Ovary (tissue), 3 donors: Measurements from ENCODE around the gene LDB3.

Experiments used
- POLR2A ChIP-seq: fragments of 450-650 bp; IDR thresholded peaks from one replicate; pipeline ENCODE4 v1.6.1; 2017; ENCODE audit warnings: antibody characterized with exemption, mild to moderate bottlenecking, moderate library complexity
- TF ChIP-seq, protein P1 (sequence below), 3 donors: fragments of 450-650 bp in 2 of 3; fragments of 200-600 bp in 1 of 3; IDR thresholded peaks; one replicate each; pipeline versions ENCODE4 v1.5.1 to v1.8.0; 2016 to 2022; ENCODE audit warnings: antibody characterized with exemption in 3 of 3, mild to moderate bottlenecking in 1 of 3
- donor health status: DM: no; HTN: no; CAD: no.

DNA sequence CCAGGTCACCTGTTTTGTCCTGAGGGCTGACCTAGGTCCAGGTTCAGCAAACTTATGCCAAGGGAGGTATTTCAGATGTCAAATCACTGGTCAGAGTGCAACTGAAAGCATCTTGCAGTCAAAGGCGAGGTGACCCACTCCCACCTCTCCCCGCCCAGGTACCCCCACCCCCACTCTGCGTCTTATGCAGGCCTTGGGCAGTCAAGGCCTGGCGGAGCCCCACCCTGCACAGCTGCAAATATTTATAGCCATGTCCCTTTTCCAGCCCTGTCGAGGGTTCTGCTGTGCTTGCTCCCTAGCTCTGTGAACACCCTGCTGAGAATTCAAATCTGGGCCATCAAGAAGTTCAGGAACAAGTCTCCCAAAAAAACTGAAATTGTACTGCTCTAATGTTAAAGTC, 47.5 kb downstream of the LDB3 start:
- TF ChIP-seq, protein P1, sequence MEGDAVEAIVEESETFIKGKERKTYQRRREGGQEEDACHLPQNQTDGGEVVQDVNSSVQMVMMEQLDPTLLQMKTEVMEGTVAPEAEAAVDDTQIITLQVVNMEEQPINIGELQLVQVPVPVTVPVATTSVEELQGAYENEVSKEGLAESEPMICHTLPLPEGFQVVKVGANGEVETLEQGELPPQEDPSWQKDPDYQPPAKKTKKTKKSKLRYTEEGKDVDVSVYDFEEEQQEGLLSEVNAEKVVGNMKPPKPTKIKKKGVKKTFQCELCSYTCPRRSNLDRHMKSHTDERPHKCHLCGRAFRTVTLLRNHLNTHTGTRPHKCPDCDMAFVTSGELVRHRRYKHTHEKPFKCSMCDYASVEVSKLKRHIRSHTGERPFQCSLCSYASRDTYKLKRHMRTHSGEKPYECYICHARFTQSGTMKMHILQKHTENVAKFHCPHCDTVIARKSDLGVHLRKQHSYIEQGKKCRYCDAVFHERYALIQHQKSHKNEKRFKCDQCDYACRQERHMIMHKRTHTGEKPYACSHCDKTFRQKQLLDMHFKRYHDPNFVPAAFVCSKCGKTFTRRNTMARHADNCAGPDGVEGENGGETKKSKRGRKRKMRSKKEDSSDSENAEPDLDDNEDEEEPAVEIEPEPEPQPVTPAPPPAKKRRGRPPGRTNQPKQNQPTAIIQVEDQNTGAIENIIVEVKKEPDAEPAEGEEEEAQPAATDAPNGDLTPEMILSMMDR (IDR thresholded peaks at IDR 0.05), result no peak
- TF ChIP-seq POLR2A, result no peak
